K562 (cell line): ENCODE results near the gene PPP1R12B. TPM values are rescaled to one million over a fixed set of nuclear protein-coding genes. Genes with fewer than 3 reads are reported as not detected.

Experiments used
- ATF3 ChIP-seq, 2 experiments: fragments of 450-650 bp in 1 of 2; sonication (generic) in 1 of 2; formaldehyde crosslinking in 1 of 2; IDR thresholded peaks in 1 of 2; conservative IDR thresholded peaks in 1 of 2; 2 replicates each; pipeline versions ENCODE4 v1.6.1 to v1.8.1; 2016 to 2023; ENCODE audit warnings: mild to moderate bottlenecking in 2 of 2, moderate library complexity in 2 of 2, inconsistent platforms in 1 of 2, missing genetic modification reagents in 1 of 2
- ATF7 ChIP-seq: fragments of 450-650 bp; IDR thresholded peaks from 2 replicates; pipeline ENCODE4 v1.7.1; 2014; ENCODE audit warnings: mild to moderate bottlenecking, moderate library complexity
- BACH1 ChIP-seq: fragments of 200-800 bp; sonication (Bioruptor generic); IDR thresholded peaks from 2 replicates; pipeline ENCODE4 v1.6.1; 2016; ENCODE audit warnings: missing genetic modification characterization, missing compliant biosample characterization
- CREM ChIP-seq: IDR thresholded peaks from 2 replicates; pipeline ENCODE4 v1.6.1; 2014; ENCODE audit warnings: antibody characterized with exemption, low read depth
- E2F8 ChIP-seq: fragments of 450-650 bp; IDR thresholded peaks from 2 replicates; pipeline ENCODE4 v1.7.1; 2018; ENCODE audit warnings: mild to moderate bottlenecking, low read depth; ENCODE audit not compliant: partially characterized antibody
- ETV5 ChIP-seq: sonication (generic); formaldehyde crosslinking; IDR thresholded peaks from 2 replicates; pipeline ENCODE4 v1.4.0; 2020; ENCODE audit warnings: low read depth, mild to moderate bottlenecking, missing genetic modification reagents
- FOSL1 ChIP-seq: fragments of 200-800 bp; sonication (Bioruptor generic); conservative IDR thresholded peaks from 2 replicates; pipeline ENCODE4 v1.6.1; 2016; ENCODE audit warnings: missing genetic modification characterization, missing compliant biosample characterization
- FOXA3 ChIP-seq, 2 experiments: fragments of 450-650 bp in 1 of 2; sonication (generic) in 1 of 2; formaldehyde crosslinking; IDR thresholded peaks in 1 of 2; conservative IDR thresholded peaks in 1 of 2; 2 replicates each; pipeline versions ENCODE4 v1.4.0 to v1.8.0; 2020 to 2022; ENCODE audit warnings: mild to moderate bottlenecking in 2 of 2, missing genetic modification reagents in 1 of 2
- GABPB2 ChIP-seq: fragments of 250-450 bp; sonication (Bioruptor Pico); conservative IDR thresholded peaks from 2 replicates; pipeline ENCODE4 v1.5.1; 2021; ENCODE audit warnings: mild to moderate bottlenecking
- HDGF ChIP-seq: fragments of 450-650 bp; IDR thresholded peaks from 2 replicates; pipeline ENCODE4 v1.6.1; 2016
- HLTF ChIP-seq: fragments of 450-650 bp; IDR thresholded peaks from 2 replicates; pipeline ENCODE4 v1.6.1; 2016
- IRF9 ChIP-seq: fragments of 450-650 bp; IDR thresholded peaks from 2 replicates; pipeline ENCODE4 v1.6.1; 2016; ENCODE audit warnings: missing biosample characterization, missing genetic modification characterization
- JUN ChIP-seq, 2 experiments: sonication (generic) in 1 of 2; formaldehyde crosslinking in 1 of 2; IDR thresholded peaks; 2 replicates each; pipeline versions ENCODE4 v1.6.1 to v1.8.0; 2012 to 2022; ENCODE audit warnings: borderline replicate concordance in 2 of 2, mild to moderate bottlenecking in 2 of 2, improper control_type of control experiment in 1 of 2, low read depth in 1 of 2, low read length in 1 of 2, missing genetic modification reagents in 1 of 2
- MAFF ChIP-seq: IDR thresholded peaks from 2 replicates; pipeline ENCODE4 v1.6.1; 2012; ENCODE audit warnings: low read length, improper control_type of control experiment
- MAFG ChIP-seq: fragments of 450-650 bp; conservative IDR thresholded peaks from 2 replicates; pipeline ENCODE4 v1.6.1; 2016; ENCODE audit warnings: missing genetic modification characterization, missing compliant biosample characterization
- MAFK ChIP-seq: IDR thresholded peaks from 2 replicates; pipeline ENCODE4 v1.6.1; 2011; ENCODE audit warnings: low read length, improper control_type of control experiment
- NCOA6 ChIP-seq: fragments of 450-650 bp; IDR thresholded peaks from 2 replicates; pipeline ENCODE4 v1.6.1; 2017; ENCODE audit warnings: mild to moderate bottlenecking
- NEUROD1 ChIP-seq: fragments of 150-350 bp; IDR thresholded peaks from 2 replicates; pipeline ENCODE4 v1.6.1; 2014; ENCODE audit warnings: borderline replicate concordance, low read length, low read depth; ENCODE audit not compliant: partially characterized antibody
- NFIC ChIP-seq: fragments of 450-650 bp; IDR thresholded peaks from 2 replicates; pipeline ENCODE4 v1.6.1; 2017; ENCODE audit warnings: mild to moderate bottlenecking, inconsistent platforms
- NR2C2 ChIP-seq, 2 experiments: fragments of 200-800 bp in 1 of 2; sonication (Bioruptor generic) in 1 of 2; sonication (generic) in 1 of 2; formaldehyde crosslinking in 1 of 2; IDR thresholded peaks; 2 replicates each; pipeline versions ENCODE4 v1.6.1 to v1.8.0; 2016 to 2022; ENCODE audit warnings: mild to moderate bottlenecking in 1 of 2, missing compliant biosample characterization in 1 of 2, missing genetic modification characterization in 1 of 2, missing genetic modification reagents in 1 of 2
- POLR2B ChIP-seq: fragments of 450-650 bp; IDR thresholded peaks from 2 replicates; pipeline ENCODE4 v1.6.1; 2018; ENCODE audit warnings: low read depth; ENCODE audit not compliant: partially characterized antibody
- RAD21 ChIP-seq, 2 experiments: fragments of 250-450 bp in 1 of 2; fragments of 450-650 bp in 1 of 2; sonication (Bioruptor Pico) in 1 of 2; formaldehyde crosslinking in 1 of 2; IDR thresholded peaks in 1 of 2; conservative IDR thresholded peaks in 1 of 2; 2 replicates each; pipeline versions ENCODE4 v1.4.0 to v1.8.0; 2020 to 2022; ENCODE audit warnings: mild to moderate bottlenecking in 2 of 2, moderate library complexity in 1 of 2
- RFX5 ChIP-seq: IDR thresholded peaks from 2 replicates; pipeline ENCODE4 v1.6.1; 2011; ENCODE audit warnings: low read depth, mild to moderate bottlenecking, improper control_type of control experiment, low read length
- RNF2 ChIP-seq: sonication (generic); IDR thresholded peaks from 2 replicates; pipeline ENCODE4 v1.6.1; 2016
- ZNF197 ChIP-seq: fragments of 200-800 bp; sonication (Bioruptor generic); IDR thresholded peaks from 2 replicates; pipeline ENCODE4 v1.6.1; 2016; ENCODE audit warnings: low read depth, missing genetic modification characterization, missing compliant biosample characterization
- polyA plus RNA-seq, 8 experiments: library from polyadenylated mRNA; depleted of rRNA in 4 of 8; stranded (reverse) in 5 of 8; unstranded in 3 of 8; fragments of >200 nt; fragmentation: Nextera tagmentation in 2 of 8; fragmentation: Illumina TruSeq in 1 of 8; extraction: Ambion mirVana in 2 of 8; extraction: Trizol in 1 of 8; gene quantifications; 2 replicates each; pipeline versions ENCODE4 v1.2.1 to v1.2.3, GENCODE V29; 2011 to 2014; ENCODE audit warnings: inconsistent platforms in 1 of 8, missing spikeins in 1 of 8
- total RNA-seq, 7 experiments: library from RNA; depleted of rRNA in 6 of 7; stranded (reverse); fragments of >200 nt in 6 of 7; fragmentation: Illumina TruSeq in 2 of 7; extraction: Trizol in 2 of 7; gene quantifications; 2 replicates each; pipeline versions ENCODE4 v1.2.1 to v1.2.3, GENCODE V29; 2011 to 2021; ENCODE audit warnings: low replicate concordance in 1 of 7

Gene PPP1R12B
- total and polyA plus RNA-seq, 9 of the 15 experiments (the other 6 are each of a cell fraction or from before 2014, with no cell fraction given), result 0.73 to 16.9 (median 13.6) TPM

- peak in 1 of 2 experiments; percentile 79; a peak in 2 of 4 replicates for TF ChIP-seq FOXA3 (CRISPR knock-in tag; conservative IDR thresholded peaks at IDR 0.05 in 1 of 2, IDR thresholded peaks at IDR 0.05 in 1 of 2)
- peak; percentile 79 for TF ChIP-seq MAFF
- TF ChIP-seq ZNF197 (CRISPR knock-in tag), result peak; percentile 68; the same call in 1 of the 2 replicates
- peak; percentile 93 for TF ChIP-seq MAFG (tag)
- TF ChIP-seq E2F8, result peak; percentile 75
- TF ChIP-seq NFIC, result peak; percentile 96
- TF ChIP-seq HDGF, result no peak
- no peak for TF ChIP-seq NR2C2 (CRISPR knock-in tag; IDR thresholded peaks at IDR 0.05)
- TF ChIP-seq NR2C2 (tag; IDR thresholded peaks at IDR 0.05), result peak; percentile 44
- TF ChIP-seq POLR2B, result no peak
- peak; percentile 73 for TF ChIP-seq RNF2
- TF ChIP-seq NCOA6, result 0 out of 2 replicates have a peak, but pooled peaks have one; percentile 56
- TF ChIP-seq JUN (IDR thresholded peaks at IDR 0.05; ENCODE audit: borderline replicate concordance, low read depth, low read length), result peak; percentile 73; the same call in 1 of the 2 replicates
- no peak for TF ChIP-seq JUN (CRISPR knock-in tag; IDR thresholded peaks at IDR 0.05; ENCODE audit: borderline replicate concordance)
- TF ChIP-seq HLTF, result peak; percentile 78; the same call in 1 of the 2 replicates
- TF ChIP-seq CREM, result peak; percentile 95
- TF ChIP-seq ATF7, result peak; percentile 96
- peak; percentile 71 for TF ChIP-seq FOSL1
- TF ChIP-seq RAD21 (CRISPR knock-in tag; conservative IDR thresholded peaks at IDR 0.05 in 1 of 2, IDR thresholded peaks at IDR 0.05 in 1 of 2), result peak in 1 of 2 experiments; percentile 15; a peak in 1 of 4 replicates
- peak; percentile 92 for TF ChIP-seq ETV5 (CRISPR knock-in tag)
- peak; percentile 66 for TF ChIP-seq NEUROD1
- TF ChIP-seq GABPB2 (CRISPR knock-in tag), result no peak; the same call in 1 of the 2 replicates
- peak; percentile 92 for TF ChIP-seq MAFK
- no peak for TF ChIP-seq IRF9
- TF ChIP-seq RFX5, result no peak
- TF ChIP-seq ATF3 (IDR thresholded peaks at IDR 0.05), result peak; percentile 88
- TF ChIP-seq ATF3 (CRISPR knock-in tag; conservative IDR thresholded peaks at IDR 0.05), result no peak
- TF ChIP-seq BACH1 (tag), result peak; percentile 79; the same call in 1 of the 2 replicates
Observed at GRCh38 chr1:202553560-202554038, 205.1 kb downstream of the PPP1R12B start (continued).
